ENCODE results near the gene CERS6. TPM values are rescaled to one million over a fixed set of nuclear protein-coding genes. Genes with fewer than 3 reads are reported as not detected.

CERS6 gene
- polyA plus RNA-seq, 1 donor from 2014 or later, result 59.3 TPM

DNA sequence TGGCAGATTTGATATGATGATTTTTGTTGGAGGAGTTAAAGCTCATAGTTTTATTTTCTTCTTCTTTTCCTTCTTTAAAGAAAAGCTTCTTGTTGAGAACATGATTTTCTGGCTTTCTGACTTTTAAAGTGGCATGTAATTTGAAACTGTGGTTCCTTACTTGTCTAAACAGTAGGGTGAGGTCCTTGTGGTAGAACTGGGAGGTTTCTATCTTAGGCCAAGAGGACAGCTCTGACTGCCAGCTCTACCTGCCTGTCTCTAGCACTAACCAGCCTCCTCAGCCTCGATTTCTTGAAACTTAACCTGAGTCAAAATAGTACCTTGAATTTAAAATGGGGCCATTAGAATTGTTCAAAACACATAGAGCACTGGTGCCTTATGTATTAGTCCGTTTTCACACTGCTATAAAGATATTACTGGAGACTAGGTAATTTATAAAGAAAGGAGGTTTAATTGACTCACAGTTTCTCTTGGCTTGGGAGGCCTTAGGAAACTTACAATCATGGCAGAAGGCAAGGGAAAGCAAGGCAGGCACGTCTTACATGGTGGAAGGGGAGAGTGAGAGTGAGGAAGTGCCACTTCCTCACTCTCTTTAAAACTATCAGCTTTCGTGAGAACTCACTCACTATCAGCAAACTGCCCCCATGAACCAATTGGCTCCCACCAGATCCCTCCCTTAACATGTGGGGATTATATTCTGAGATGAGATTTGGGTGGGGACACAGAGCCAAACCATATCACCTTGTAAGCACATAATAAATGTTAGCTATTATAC lies 119.0 kb downstream of the CERS6 start:
- no peaks in the 10 kb centered on the region for H3F3A ChIP-seq (ENCODE audit: insufficient read depth, low read length, poor library complexity, severe bottlenecking)

DNA sequence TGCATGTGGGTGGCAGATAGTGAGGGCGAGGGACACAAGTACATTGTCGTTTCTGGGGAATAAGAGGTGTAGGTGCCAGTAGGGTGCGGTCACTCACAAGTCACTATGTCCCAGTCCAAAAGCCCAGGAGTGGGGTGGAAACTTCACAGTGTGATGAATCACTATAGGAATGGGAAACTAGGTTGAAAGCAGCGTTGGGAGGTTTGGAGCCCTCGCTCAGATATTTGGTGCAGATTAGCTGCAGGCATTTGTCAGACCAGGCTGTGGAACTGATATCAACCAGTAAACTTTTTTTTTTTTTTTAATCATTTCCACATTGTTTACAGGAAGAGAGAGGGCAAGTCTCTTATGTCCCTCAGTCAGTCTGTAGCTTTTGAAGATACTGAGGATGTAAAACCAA lies 121.8 kb downstream of the CERS6 start:
- Histone ChIP-seq H3K4me2 (ENCODE audit: low read length) (no peak overlapping the region), H3K79me2 (replicated peaks; ENCODE audit: insufficient read depth, low read length) (peaks cover 13% of the 10 kb centered on the region), H3K9ac (ENCODE audit: low read length) (no peak overlapping the region), H3K27me3 (ENCODE audit: insufficient read depth, low read depth, low read length) (no peaks in the 10 kb centered on the region), H3F3A (ENCODE audit: insufficient read depth, low read length, poor library complexity, severe bottlenecking) (no peaks in the 10 kb centered on the region), H3K36me3 (ENCODE audit: insufficient read depth, low read length) (no peaks in the 10 kb centered on the region), H3K9me2 (ENCODE audit: insufficient read depth, low read length) (no peaks in the 10 kb centered on the region), H3K27ac (ENCODE audit: low read length) (no peak overlapping the region), H4K20me1 (ENCODE audit: insufficient read depth) (no peaks in the 10 kb centered on the region), H2AFZ (ENCODE audit: low read depth, low read length) (no peak overlapping the region), H3K4me3 (ENCODE audit: low read length) (no peak overlapping the region), H3K9me3 (ENCODE audit: low read length) (no peaks in the 10 kb centered on the region)
- TF ChIP-seq, protein P1, sequence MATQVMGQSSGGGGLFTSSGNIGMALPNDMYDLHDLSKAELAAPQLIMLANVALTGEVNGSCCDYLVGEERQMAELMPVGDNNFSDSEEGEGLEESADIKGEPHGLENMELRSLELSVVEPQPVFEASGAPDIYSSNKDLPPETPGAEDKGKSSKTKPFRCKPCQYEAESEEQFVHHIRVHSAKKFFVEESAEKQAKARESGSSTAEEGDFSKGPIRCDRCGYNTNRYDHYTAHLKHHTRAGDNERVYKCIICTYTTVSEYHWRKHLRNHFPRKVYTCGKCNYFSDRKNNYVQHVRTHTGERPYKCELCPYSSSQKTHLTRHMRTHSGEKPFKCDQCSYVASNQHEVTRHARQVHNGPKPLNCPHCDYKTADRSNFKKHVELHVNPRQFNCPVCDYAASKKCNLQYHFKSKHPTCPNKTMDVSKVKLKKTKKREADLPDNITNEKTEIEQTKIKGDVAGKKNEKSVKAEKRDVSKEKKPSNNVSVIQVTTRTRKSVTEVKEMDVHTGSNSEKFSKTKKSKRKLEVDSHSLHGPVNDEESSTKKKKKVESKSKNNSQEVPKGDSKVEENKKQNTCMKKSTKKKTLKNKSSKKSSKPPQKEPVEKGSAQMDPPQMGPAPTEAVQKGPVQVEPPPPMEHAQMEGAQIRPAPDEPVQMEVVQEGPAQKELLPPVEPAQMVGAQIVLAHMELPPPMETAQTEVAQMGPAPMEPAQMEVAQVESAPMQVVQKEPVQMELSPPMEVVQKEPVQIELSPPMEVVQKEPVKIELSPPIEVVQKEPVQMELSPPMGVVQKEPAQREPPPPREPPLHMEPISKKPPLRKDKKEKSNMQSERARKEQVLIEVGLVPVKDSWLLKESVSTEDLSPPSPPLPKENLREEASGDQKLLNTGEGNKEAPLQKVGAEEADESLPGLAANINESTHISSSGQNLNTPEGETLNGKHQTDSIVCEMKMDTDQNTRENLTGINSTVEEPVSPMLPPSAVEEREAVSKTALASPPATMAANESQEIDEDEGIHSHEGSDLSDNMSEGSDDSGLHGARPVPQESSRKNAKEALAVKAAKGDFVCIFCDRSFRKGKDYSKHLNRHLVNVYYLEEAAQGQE (IDR thresholded peaks at IDR 0.05; ENCODE audit: borderline replicate concordance), result no peak
- TF ChIP-seq TAF1 (IDR thresholded peaks at IDR 0.05; ENCODE audit: low read depth), result no peak
- TF ChIP-seq, protein P2, sequence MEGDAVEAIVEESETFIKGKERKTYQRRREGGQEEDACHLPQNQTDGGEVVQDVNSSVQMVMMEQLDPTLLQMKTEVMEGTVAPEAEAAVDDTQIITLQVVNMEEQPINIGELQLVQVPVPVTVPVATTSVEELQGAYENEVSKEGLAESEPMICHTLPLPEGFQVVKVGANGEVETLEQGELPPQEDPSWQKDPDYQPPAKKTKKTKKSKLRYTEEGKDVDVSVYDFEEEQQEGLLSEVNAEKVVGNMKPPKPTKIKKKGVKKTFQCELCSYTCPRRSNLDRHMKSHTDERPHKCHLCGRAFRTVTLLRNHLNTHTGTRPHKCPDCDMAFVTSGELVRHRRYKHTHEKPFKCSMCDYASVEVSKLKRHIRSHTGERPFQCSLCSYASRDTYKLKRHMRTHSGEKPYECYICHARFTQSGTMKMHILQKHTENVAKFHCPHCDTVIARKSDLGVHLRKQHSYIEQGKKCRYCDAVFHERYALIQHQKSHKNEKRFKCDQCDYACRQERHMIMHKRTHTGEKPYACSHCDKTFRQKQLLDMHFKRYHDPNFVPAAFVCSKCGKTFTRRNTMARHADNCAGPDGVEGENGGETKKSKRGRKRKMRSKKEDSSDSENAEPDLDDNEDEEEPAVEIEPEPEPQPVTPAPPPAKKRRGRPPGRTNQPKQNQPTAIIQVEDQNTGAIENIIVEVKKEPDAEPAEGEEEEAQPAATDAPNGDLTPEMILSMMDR (IDR thresholded peaks at IDR 0.05; ENCODE audit: poor library complexity, severe bottlenecking), result no peak
- TF ChIP-seq MXI1 (conservative IDR thresholded peaks at IDR 0.05; ENCODE audit: poor library complexity, severe bottlenecking), result no peak
- no peak for TF ChIP-seq POLR2AphosphoS5 (IDR thresholded peaks at IDR 0.05)
- no peak for TF ChIP-seq EP300 (conservative IDR thresholded peaks at IDR 0.05; ENCODE audit: poor library complexity, severe bottlenecking)
- TF ChIP-seq SMC3 (conservative IDR thresholded peaks at IDR 0.05; ENCODE audit: poor library complexity), result no peak
- TF ChIP-seq RAD21 (conservative IDR thresholded peaks at IDR 0.05), result no peak
- no peak for TF ChIP-seq EZH2 (IDR thresholded peaks at IDR 0.05; ENCODE audit: borderline replicate concordance, insufficient read depth, low read length, poor library complexity, severe bottlenecking)

More for the DNA sequence above, 119.0 kb downstream of the CERS6 start:
- Histone ChIP-seq H3K79me2 (replicated peaks; ENCODE audit: insufficient read depth, low read length) (peaks cover 13% of the 10 kb centered on the region), H4K20me1 (ENCODE audit: insufficient read depth) (no peaks in the 10 kb centered on the region), H3K4me3 (ENCODE audit: low read length) (no peak overlapping the region), H3K9ac (ENCODE audit: low read length) (no peak overlapping the region), H3K27ac (ENCODE audit: low read length) (no peak overlapping the region), H3K36me3 (ENCODE audit: insufficient read depth, low read length) (no peaks in the 10 kb centered on the region), H3K9me3 (ENCODE audit: low read length) (no peaks in the 10 kb centered on the region), H3K9me2 (ENCODE audit: insufficient read depth, low read length) (no peaks in the 10 kb centered on the region), H3K27me3 (ENCODE audit: insufficient read depth, low read depth, low read length) (no peaks in the 10 kb centered on the region), H3K4me2 (ENCODE audit: low read length) (no peak overlapping the region), H2AFZ (ENCODE audit: low read depth, low read length) (no peak overlapping the region)
- TF ChIP-seq SMC3 (conservative IDR thresholded peaks at IDR 0.05; ENCODE audit: poor library complexity) (no peak), TAF1 (IDR thresholded peaks at IDR 0.05; ENCODE audit: low read depth) (no peak)
- TF ChIP-seq, protein P1 (IDR thresholded peaks at IDR 0.05; ENCODE audit: borderline replicate concordance), result no peak
